ENCODE results near the gene CA5A.

- TF ChIP-seq CTCF (IDR thresholded peaks at IDR 0.05) (no peak), POLR2A (IDR thresholded peaks at IDR 0.05; ENCODE audit: low read depth) (no peak), EP300 (IDR thresholded peaks at IDR 0.05) (no peak)
Observed at GRCh38 chr16:87839542-87840270, 96.6 kb downstream of the CA5A start.

Measured in esophagus muscularis mucosa (tissue), 4 donors.